Measurements from ENCODE around the gene NFASC. TPM values are rescaled to one million over a fixed set of nuclear protein-coding genes. Genes with fewer than 3 reads are reported as not detected.

Gene NFASC
- total RNA-seq, 1 donor: 36.9 TPM

GRCh38 chr1:205044741-205045140, 174.1 kb downstream of the NFASC start:
- no peaks in the 10 kb centered on the region for H4K20me1 ChIP-seq (ENCODE audit: insufficient read depth, low read length)
- no peak for DNase-seq (ENCODE audit: insufficient read length, low spot score, missing footprints)
- no peak for TF ChIP-seq CTCF (IDR thresholded peaks at IDR 0.05; ENCODE audit: extremely low read depth, low read depth, low read length)
- no peaks in the 10 kb centered on the region for H3K9me3 ChIP-seq (ENCODE audit: low read depth, low read length)
- no peaks in the 10 kb centered on the region for H3K36me3 ChIP-seq (ENCODE audit: insufficient read depth, low read length)
- H3K79me2 ChIP-seq (ENCODE audit: insufficient read depth, low read length): no peaks in the 10 kb centered on the region
- H3K4me3 ChIP-seq (ENCODE audit: insufficient read depth, low read length): no peak overlapping the region
- no peak overlapping the region for H3K4me2 ChIP-seq (ENCODE audit: insufficient read depth, low read length)
- no peak overlapping the region for H2AFZ ChIP-seq (ENCODE audit: low read length)
- H3K27ac ChIP-seq (ENCODE audit: low read depth, low read length): no peak overlapping the region
- no peaks in the 10 kb centered on the region for H3K4me1 ChIP-seq (ENCODE audit: insufficient read depth, low read length)
- H3K27me3 ChIP-seq (ENCODE audit: insufficient read depth, low read length): peaks cover 60% of the 10 kb centered on the region

- H3K4me1 ChIP-seq (ENCODE audit: insufficient read depth, low read length): no peaks in the 10 kb centered on the region
- no peaks in the 10 kb centered on the region for H3K9me3 ChIP-seq (ENCODE audit: low read depth, low read length)
- H4K20me1 ChIP-seq (ENCODE audit: insufficient read depth, low read length): no peaks in the 10 kb centered on the region
- no peak for TF ChIP-seq CTCF (IDR thresholded peaks at IDR 0.05; ENCODE audit: extremely low read depth, low read depth, low read length)
- H3K36me3 ChIP-seq (ENCODE audit: insufficient read depth, low read length): no peaks in the 10 kb centered on the region
- no peak overlapping the region for H3K4me2 ChIP-seq (ENCODE audit: insufficient read depth, low read length)
- H3K27ac ChIP-seq (ENCODE audit: low read depth, low read length): no peak overlapping the region
- DNase-seq (ENCODE audit: insufficient read length, low spot score, missing footprints): no peak
- H3K27me3 ChIP-seq (ENCODE audit: insufficient read depth, low read length): peaks cover 60% of the 10 kb centered on the region
- H2AFZ ChIP-seq (ENCODE audit: low read length): no peak overlapping the region
- no peak overlapping the region for H3K4me3 ChIP-seq (ENCODE audit: insufficient read depth, low read length)
- no peaks in the 10 kb centered on the region for H3K79me2 ChIP-seq (ENCODE audit: insufficient read depth, low read length)
These were observed 174.5 kb downstream of the NFASC start for GRCh38 chr1:205045146-205045545.

GRCh38 chr1:205046870-205047269, 176.2 kb downstream of the NFASC start:
- H3K27ac ChIP-seq (ENCODE audit: low read depth, low read length): no peak overlapping the region
- DNase-seq (ENCODE audit: insufficient read length, low spot score, missing footprints): no peak
- no peaks in the 10 kb centered on the region for H3K9me3 ChIP-seq (ENCODE audit: low read depth, low read length)
- no peak overlapping the region for H2AFZ ChIP-seq (ENCODE audit: low read length)
- H3K4me2 ChIP-seq (ENCODE audit: insufficient read depth, low read length): no peak overlapping the region
- no peaks in the 10 kb centered on the region for H4K20me1 ChIP-seq (ENCODE audit: insufficient read depth, low read length)
- H3K27me3 ChIP-seq (ENCODE audit: insufficient read depth, low read length): peaks cover 49% of the 10 kb centered on the region
- H3K36me3 ChIP-seq (ENCODE audit: insufficient read depth, low read length): no peaks in the 10 kb centered on the region
- no peak overlapping the region for H3K4me3 ChIP-seq (ENCODE audit: insufficient read depth, low read length)
- H3K79me2 ChIP-seq (ENCODE audit: insufficient read depth, low read length): no peaks in the 10 kb centered on the region
- TF ChIP-seq CTCF (IDR thresholded peaks at IDR 0.05; ENCODE audit: extremely low read depth, low read depth, low read length): no peak
- no peaks in the 10 kb centered on the region for H3K4me1 ChIP-seq (ENCODE audit: insufficient read depth, low read length)

GRCh38 chr1:205047764-205048231, 177.1 kb downstream of the NFASC start:
- TF ChIP-seq CTCF (IDR thresholded peaks at IDR 0.05; ENCODE audit: extremely low read depth, low read depth, low read length): no peak
- H3K36me3 ChIP-seq (ENCODE audit: insufficient read depth, low read length): no peaks in the 10 kb centered on the region
- no peak overlapping the region for H3K4me3 ChIP-seq (ENCODE audit: insufficient read depth, low read length)

More at GRCh38 chr1:205047764-205048231, 177.1 kb downstream of the NFASC start:
- no peaks in the 10 kb centered on the region for H3K79me2 ChIP-seq (ENCODE audit: insufficient read depth, low read length)
- no peak for DNase-seq (ENCODE audit: insufficient read length, low spot score, missing footprints)
- no peak overlapping the region for H2AFZ ChIP-seq (ENCODE audit: low read length)
- no peak overlapping the region for H3K4me2 ChIP-seq (ENCODE audit: insufficient read depth, low read length)
- H4K20me1 ChIP-seq (ENCODE audit: insufficient read depth, low read length): no peaks in the 10 kb centered on the region
- no peaks in the 10 kb centered on the region for H3K4me1 ChIP-seq (ENCODE audit: insufficient read depth, low read length)
- H3K27ac ChIP-seq (ENCODE audit: low read depth, low read length): no peak overlapping the region
- H3K27me3 ChIP-seq (ENCODE audit: insufficient read depth, low read length): peaks cover 40% of the 10 kb centered on the region
- no peaks in the 10 kb centered on the region for H3K9me3 ChIP-seq (ENCODE audit: low read depth, low read length)

Data from osteoblast (primary cell).